ENCODE data around the gene CR1. TPM values are rescaled to one million over a fixed set of nuclear protein-coding genes. Genes with fewer than 3 reads are reported as not detected.

CR1 gene
- total and polyA plus RNA-seq, 2 donors (not counting 3 experiments of a cell fraction or from before 2014, with no cell fraction given), result not detected

DNA sequence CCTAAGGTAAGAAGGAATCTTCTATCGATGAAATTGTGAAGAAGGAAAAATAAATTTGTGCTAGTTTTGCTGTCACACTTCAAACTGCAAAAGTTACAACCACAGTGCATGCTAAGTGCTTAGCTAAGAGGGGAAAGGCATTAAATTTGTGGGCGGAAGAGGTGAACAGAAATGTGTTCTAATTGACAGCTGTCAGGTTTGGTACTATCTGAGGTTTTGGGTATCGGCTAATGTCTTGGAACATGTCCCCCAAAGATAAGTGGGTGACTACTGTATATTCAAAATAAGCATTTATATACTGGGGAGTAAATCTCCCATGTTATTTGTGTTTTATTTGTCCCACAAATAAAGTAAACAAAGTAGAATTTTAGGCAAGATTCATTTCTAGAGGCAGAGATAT lies 8.0 kb downstream of the CR1 start:
- no peak overlapping the region for H3K4me3 ChIP-seq (replicated peaks in 1 of 3; ENCODE audit: insufficient read depth in 1 of 3, low read depth in 1 of 3, low read length in 3 of 3)
- no peaks in the 10 kb centered on the region for H3K9me3 ChIP-seq (replicated peaks; ENCODE audit: control insufficient read depth, insufficient read depth, low read length)
- BruUV-seq (replicated peaks), result no TSS peak
- H3K9ac ChIP-seq (replicated peaks; ENCODE audit: extremely low read depth, insufficient read depth, low read length), result no peak overlapping the region
- no peak for TF ChIP-seq MYC (IDR thresholded peaks at IDR 0.05; ENCODE audit: low read depth, low read length)
- TF ChIP-seq, protein P1, sequence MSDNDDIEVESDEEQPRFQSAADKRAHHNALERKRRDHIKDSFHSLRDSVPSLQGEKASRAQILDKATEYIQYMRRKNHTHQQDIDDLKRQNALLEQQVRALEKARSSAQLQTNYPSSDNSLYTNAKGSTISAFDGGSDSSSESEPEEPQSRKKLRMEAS (IDR thresholded peaks at IDR 0.05; ENCODE audit: insufficient read depth, insufficient read length), result no peak
- TF ChIP-seq, protein P2, sequence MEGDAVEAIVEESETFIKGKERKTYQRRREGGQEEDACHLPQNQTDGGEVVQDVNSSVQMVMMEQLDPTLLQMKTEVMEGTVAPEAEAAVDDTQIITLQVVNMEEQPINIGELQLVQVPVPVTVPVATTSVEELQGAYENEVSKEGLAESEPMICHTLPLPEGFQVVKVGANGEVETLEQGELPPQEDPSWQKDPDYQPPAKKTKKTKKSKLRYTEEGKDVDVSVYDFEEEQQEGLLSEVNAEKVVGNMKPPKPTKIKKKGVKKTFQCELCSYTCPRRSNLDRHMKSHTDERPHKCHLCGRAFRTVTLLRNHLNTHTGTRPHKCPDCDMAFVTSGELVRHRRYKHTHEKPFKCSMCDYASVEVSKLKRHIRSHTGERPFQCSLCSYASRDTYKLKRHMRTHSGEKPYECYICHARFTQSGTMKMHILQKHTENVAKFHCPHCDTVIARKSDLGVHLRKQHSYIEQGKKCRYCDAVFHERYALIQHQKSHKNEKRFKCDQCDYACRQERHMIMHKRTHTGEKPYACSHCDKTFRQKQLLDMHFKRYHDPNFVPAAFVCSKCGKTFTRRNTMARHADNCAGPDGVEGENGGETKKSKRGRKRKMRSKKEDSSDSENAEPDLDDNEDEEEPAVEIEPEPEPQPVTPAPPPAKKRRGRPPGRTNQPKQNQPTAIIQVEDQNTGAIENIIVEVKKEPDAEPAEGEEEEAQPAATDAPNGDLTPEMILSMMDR (IDR thresholded peaks at IDR 0.05; ENCODE audit: extremely low read depth in 1 of 2, insufficient read depth in 1 of 2, low read depth in 1 of 2, low read length in 2 of 2), result no peak
- no peak for TF ChIP-seq GATA2 (IDR thresholded peaks at IDR 0.05; ENCODE audit: insufficient read depth, insufficient read length, low read depth, low read length)
- TF ChIP-seq POLR2AphosphoS5 (IDR thresholded peaks at IDR 0.05; ENCODE audit: insufficient read depth, low read depth, low read length), result no peak
- TF ChIP-seq POLR2A (IDR thresholded peaks at IDR 0.05; ENCODE audit: low read depth, low read length), result no peak
- TF ChIP-seq JUN (IDR thresholded peaks at IDR 0.05; ENCODE audit: borderline replicate concordance, insufficient read depth, insufficient read length, low read depth), result no peak
- no peak for TF ChIP-seq FOS (IDR thresholded peaks at IDR 0.05; ENCODE audit: borderline replicate concordance, insufficient read depth, low read length)
- TF ChIP-seq EZH2 (IDR thresholded peaks at IDR 0.05; ENCODE audit: borderline replicate concordance, low read depth, low read length, severe bottlenecking), result no peak
- H3K4me1 ChIP-seq (ENCODE audit: control insufficient read depth, extremely low read depth, insufficient read depth, low read length), result no peaks in the 10 kb centered on the region
- intact Hi-C loops (cut with micrococcal nuclease) (no loop called here), dilution Hi-C loops (cut with MboI; ENCODE audit: extremely low pct_ligation_motif_present, low sequenced_read_pairs) (no loop called here)
- ChIA-PET CTCF (no interaction called here), POLR2A (no interaction called here)
- DNase-seq (ENCODE audit: low read depth, low spot score), result no peak
- peaks cover 18 to 22% of the 10 kb centered on the region in 2 experiments for H3K27me3 ChIP-seq (ENCODE audit: control insufficient read depth in 2 of 2, insufficient read depth in 2 of 2, low read length in 2 of 2)
- no peaks in the 10 kb centered on the region for H3K79me2 ChIP-seq (ENCODE audit: control insufficient read depth, insufficient read depth, low read length)
- no peaks in the 10 kb centered on the region for H4K20me1 ChIP-seq (replicated peaks; ENCODE audit: control insufficient read depth, extremely low read depth, insufficient read depth, low read length)
- H3K36me3 ChIP-seq (ENCODE audit: control insufficient read depth in 2 of 2, extremely low read depth in 1 of 2, insufficient read depth in 2 of 2, low read length in 2 of 2), result no peaks in the 10 kb centered on the region
- no peak overlapping the region for H2AFZ ChIP-seq (ENCODE audit: low read depth, low read length)
- H3K9me1 ChIP-seq (replicated peaks; ENCODE audit: control insufficient read depth, extremely low read depth, insufficient read depth, low read length), result no peaks in the 10 kb centered on the region
- no peak overlapping the region for H3K27ac ChIP-seq (ENCODE audit: insufficient read depth, low read depth, low read length)
- no peak for FAIRE-seq
- no peak overlapping the region for H3K4me2 ChIP-seq (ENCODE audit: insufficient read depth, low read length)
